GM19023 (cell line): ENCODE data around the gene SEC14L1.
"Not testable (repeated sequence)": the region's sequence is repeated elsewhere in the genome, so short reads cannot be mapped to it uniquely, and the experiment has no call there.

Experiments used
- ATAC-seq: cut with Tn5 transposase; IDR thresholded peaks from one replicate; pipeline ENCODE4 v1.9.1; 2021; ENCODE audit warnings: mild to moderate bottlenecking, moderate library complexity; ENCODE audit not compliant: unreplicated experiment

The SEC14L1 gene

DNA sequence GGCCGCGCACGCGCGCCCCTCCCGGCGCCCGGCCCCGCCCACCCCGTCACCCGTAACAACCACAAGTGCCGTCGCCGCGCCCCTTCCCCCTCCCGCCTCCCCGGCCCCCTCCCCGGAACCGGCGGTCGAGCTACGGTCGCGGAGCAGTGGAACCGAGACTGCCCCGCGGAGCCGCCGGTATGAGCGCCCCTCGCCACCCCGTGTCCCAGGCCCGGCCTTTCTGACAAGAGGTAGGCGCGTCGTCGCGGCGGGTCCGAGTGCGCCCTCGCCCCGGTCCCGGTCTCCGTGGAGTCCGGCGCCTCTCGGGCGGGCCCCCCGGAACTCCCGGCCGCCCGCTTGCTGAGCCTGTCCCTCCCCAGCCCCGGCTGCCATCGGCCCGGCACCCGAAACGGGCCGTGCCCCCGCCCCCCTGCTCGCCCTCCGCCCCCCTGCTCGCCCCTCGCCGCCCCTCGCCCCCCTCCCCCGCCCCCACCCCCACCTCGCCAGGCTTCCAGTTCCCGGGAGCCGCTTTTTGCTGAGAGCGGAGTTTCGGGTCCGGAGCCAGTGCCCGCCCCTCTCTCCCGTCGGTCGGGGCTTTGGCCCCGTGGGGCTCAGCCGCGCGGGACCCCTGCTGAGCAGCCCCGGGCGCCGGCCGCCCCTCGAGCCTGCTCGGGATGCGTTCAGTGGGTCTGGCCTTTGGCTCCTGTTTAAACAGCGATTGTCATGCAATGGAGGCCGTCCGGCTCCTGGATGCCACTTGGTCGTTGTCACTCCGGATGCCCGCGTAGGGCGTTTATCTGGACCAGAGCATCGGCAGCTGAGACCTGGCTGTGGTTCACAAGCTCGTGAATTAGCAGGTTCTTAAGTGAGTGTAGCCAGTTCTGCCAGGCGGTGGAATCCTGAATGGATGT, at the start of gene SEC14L1:
SEC14L1 (plus strand) TSS at position 92 of the 890 bp plus-strand sequence. CDS start 2,628 bp downstream, outside the sequence.
- ATAC-seq, result peak; percentile 43

DNA sequence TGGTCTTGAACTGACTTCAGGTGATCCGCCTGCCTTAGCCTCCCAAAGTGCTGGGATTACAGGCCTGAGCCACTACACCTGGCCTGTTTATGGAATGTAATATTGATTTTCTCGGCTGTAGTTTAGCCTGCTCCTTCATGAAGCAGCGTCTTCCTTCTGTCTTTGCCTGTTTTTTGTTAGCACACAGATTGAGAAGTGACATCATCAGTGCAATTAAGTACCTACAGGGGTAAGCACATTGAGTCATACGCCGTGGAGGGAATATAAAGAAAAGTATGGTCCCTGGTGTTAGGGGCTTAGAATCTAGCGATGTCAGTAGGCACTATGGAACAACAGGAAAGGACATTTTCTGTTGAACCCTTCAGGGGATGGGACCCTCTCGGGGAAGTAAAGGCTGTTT, 48.7 kb upstream of the SEC14L1 start:
- no peak for ATAC-seq

DNA sequence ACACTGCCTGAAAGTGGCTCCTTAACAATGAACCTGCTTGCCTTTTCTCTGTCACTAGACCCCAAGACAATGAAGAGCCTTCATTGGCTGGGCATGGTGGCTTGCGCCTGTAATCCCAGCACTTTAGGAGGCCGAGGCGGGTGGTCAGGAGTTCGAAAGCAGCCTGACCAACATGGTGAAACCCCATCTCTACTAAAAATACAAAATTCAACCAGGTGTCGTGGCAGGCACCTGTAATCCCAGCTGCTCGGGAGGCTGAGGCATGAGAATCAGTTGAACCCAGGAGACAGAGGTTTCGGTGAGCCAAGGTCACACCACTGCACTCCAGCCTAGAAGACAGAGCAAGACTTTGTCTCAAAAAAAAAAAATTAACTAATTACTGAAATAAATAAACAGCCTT, 45.3 kb upstream of the SEC14L1 start:
- ATAC-seq, result no peak

DNA sequence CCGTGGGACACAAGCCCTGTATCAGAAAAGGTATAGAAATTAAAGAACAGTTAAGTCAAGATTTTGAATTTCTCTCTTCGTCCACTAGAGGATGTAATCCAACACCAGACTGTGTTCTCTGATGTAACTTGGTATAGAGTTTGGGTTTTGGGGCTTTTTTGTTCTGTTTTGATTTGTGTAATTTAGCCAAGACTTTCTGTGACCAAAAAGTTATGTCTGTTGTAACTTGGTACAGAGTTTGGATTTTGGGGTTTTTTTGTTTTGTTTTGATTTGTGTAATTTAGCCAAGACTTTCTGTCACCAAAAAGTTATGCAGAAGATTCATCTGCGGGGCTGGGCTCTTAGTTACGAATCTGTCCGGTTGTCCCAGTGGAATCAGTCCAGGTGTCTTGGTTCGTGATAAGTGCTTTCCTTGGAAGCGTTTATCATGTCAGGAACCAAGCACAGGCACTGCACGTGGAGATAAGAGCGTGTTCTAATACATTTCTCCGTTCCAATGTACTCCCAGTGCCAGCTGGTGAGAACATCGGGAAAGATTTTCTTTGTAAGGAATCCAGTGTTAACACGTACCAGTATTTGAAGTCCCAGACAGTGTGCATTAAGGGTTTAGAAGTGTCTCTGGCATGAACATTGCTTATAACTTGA, 44.1 kb upstream of the SEC14L1 start:
- no peak for ATAC-seq

DNA sequence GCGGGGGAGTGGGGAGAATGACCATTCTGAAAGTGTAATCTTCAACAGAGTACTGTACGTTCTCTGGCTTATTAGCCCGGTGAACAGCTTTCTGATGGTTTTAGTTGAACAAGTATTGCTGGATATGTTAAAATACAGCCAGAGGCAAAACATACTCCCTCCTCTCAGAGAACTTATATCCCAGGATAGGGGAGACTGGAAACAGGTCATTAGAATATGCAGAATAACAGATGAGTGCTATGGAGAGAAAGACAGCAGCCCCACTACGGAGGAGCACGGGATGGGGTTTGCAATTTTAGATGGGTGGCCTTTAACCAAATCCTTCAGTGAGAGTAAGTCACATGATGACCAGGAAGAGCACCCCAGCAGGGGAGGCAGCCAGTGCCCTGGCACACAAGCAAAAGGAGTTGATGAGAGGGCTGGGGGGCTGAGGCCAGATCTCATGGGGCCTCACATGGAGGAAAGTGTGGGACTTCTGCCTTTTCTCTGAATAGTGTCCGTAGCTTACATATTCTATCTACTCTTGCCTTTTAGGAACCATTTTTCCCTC, 43.1 kb upstream of the SEC14L1 start:
- no peak for ATAC-seq

DNA sequence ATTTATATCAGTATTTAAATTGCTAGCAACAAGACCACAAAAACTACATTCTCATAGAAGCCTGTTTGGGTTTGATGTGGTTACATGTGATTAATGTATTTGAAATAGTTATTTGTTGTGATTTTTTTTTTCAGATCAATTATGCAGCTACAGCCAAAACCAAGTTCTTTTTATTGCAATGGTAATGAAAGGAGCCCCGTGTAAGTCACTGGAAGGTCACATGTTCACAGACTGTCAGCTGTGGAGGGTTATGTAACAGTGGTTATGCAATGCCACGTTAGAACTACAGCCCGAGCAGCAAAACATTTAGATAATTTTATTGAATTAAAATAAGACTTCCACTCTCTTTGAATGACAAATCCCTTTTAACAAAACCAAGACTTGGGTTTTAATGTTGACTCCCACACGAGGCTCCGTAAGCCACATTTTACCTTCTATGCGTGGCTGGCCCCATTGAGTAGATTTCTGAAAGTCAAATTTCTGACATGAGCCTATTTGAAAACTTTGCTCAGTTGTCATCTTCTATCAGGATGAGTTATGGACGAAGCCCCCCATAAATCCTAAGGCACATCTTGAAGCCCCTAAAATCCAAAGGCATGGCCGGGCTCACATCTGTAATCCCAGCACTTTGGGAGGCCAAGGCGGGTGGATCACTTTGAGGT, 41.8 kb upstream of the SEC14L1 start:
- no peak for ATAC-seq

DNA sequence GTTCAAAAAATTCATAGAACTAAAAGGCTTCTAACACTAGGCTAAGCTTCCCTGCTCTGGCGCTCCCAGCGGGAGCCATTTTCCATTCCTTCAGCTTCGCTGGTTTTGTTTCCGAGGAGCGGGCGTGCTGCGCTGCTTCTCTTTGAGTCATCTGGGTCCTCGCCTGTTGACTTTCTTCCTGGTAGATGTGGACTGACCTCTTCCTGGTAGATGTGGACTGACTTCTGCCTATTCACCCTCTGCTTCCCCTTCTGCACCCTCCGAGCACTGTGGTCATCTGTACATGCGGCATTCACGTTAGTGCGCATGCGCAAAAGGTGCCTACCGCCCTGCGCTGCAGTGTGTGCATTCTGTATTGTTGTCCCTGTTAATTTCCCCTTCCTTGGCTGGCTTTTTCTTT, 40.8 kb upstream of the SEC14L1 start:
- ATAC-seq, result no peak

DNA sequence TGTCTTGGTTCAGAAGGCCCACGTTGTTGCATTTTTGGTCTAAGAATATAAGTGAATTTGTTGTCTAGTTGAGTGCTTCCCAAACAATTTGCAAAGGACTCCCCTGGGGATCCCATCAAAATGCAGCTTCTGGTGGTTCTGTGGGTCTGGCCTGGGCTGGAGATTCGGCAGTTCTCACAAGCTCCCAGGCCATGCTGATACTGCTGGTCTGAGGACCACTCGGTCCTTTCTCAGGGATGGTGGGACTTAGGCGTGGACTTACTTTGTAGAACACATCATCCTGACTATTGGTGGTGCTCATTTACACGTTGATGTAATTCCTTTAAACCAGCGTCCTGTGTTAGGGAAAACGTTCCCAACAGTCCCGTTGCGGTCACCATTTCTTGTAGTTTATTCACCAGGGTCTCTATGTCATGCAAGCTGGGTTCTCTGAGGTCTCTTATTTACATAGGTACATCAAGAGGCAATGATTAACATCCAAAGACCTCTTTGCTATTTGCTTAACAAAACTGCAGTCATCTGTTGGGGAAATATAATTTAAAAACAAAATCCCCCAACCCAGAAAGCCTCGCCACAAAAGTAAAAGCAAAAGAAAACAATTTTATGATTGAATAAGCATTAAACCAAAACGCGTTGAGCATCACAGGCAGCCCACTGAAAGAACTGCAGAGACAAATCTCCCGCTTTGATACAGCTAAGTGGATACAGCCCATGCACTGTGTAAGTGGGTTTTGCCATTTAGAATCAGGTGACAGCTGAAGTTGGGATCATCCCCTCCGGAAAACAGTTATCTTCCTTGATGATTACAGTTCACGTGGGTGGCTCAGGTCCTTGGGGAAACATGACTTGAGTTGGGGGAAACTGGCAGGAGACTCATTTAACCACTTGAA, 39.0 kb upstream of the SEC14L1 start:
- ATAC-seq, result no peak

DNA sequence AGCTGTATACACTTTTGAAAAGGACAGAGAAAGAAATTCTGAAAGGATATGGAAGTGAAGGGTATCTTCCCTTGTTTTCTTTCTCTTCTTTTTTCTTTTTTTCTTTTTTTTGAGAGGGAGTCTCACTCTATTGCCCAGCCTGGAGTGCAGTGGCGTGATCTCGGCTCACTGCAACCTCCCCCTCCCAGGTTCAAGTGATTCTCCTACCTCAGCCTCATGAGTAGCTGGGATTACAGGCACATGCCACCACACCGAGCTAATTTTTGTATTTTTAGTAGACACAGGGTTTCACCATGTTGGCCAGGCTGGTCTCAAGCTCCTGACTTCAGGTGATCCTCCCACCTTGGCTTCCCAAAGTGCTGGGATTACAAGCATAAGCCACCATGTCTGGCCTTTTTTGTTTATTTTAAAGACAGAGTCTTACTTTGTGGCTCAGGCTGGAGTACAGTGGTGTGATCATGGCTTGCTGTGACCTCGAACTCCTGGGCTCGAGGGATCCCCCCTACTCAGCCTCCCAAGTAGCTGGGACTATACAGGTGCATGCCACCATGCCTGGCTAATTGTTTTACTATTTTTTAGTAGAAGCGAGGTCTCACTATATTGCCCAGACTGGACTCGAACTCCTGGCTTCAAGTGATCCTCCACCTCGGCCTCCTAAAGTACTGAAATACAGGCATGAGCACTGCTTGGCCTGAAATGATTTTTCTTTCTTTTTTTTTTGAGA, 38.2 kb upstream of the SEC14L1 start:
- ATAC-seq, result not testable (repeated sequence)

DNA sequence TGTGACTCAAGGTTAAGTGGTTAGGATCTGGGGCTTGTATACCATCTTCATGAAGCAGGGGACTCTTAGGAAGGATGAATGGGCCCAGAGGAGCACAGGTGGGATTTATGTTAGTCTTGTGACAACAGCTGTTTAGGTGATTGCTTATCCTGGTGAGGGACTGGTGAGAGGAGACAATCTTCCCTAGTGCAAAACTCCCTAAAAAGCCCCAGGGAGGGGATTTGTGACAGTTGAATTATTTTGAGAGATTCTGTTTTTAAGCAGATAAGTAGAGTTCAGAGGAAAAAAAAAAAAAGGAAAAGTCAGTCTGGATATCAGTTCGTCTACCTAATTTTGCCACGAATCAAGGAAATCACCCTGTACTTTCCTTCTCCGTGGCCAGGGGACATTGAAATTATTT, 35.1 kb upstream of the SEC14L1 start:
- no peak for ATAC-seq

DNA sequence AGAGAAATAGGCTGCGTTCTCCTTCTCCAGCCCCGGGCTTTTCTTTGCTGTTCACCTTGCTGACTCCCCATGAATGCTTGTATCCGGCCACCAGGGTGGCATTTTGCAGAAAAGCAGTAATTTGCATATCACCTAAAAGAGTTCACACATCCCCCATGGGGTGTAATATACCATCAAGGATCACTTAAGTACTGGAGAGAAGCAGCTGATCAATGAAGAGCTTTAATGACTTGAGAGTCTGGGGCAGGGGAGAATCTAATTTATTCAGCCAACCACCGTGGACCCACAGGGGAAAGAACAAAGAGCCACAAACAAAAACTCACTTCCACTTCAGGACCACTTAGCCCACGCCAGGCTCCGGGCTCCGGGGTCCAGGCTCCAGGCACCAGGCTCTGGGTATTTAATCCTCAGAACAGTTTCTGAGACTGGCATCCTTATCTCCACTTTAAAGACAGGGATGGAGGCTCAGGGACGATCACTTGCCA, 33.9 kb upstream of the SEC14L1 start:
- ATAC-seq, result no peak

DNA sequence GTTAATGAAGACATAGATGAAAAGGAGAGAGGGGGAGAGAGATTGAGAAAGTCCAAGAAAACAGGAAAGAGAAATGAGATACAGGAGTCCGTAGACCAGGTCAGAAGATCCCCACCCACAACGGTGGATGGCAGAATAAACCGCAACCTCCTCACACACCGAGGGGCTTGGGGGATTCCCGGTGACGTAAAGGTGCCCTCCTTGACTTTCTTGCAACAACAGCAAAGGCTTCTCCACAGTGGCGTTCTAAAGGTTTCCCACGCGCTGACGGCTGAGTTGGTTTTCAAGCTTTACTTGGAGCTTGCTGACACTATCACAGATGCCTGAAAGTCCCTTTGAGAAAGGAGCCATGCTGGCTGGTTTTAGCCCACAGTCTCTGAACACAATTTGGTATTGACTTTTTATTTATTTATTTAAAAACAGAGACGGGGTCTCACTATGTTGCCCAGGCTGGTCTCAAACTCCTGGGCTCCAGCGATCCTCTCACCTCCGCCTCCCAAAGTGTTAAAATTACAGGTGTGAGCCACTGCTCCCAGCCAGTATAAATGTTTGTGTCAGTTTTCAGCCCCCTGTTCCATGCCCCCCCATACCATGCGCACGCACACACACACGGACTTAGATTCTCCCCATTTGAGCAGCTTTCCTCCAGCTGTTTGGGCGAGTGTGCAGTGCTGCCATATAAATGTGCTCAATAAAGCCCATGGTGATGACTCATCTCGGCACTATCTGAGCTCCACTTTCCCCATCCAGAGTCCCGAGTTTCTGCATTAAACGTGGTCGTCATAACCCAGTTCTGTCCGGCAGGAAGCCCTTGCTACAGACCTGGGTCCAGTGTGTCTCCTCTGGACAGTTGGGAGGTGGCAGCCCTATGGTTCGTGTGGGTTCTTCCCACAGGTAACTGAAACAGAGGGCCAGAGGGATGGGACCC, 33.0 kb upstream of the SEC14L1 start:
- ATAC-seq, result no peak

DNA sequence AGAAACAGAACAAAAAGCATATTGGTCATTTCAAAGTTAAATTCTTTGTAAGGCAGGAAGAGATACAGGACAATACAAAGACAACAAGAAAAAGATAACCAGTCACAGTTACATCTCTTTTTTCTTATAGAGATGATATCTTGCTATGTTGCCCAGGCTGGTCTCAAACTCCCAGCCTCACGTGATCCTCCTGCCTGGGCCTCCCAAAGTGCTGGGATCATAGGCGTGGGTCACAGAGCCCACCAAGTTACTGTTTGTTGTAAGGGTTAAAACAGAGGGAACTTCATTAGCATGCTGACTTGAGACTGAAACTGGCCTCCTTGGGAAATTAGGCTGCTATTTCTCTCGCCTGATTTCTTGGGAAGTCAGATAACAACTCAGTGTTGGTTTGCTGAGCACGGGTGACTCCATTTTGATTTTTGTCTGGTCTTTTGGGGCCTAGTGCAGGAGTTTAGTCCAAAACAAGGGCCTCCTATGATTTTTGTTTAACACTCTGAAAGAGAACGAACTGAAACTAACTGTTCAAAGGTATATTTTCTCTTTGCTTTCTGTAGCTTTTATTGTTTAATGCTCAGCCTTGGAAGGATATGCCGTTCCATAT, 31.5 kb upstream of the SEC14L1 start:
- ATAC-seq, result no peak

DNA sequence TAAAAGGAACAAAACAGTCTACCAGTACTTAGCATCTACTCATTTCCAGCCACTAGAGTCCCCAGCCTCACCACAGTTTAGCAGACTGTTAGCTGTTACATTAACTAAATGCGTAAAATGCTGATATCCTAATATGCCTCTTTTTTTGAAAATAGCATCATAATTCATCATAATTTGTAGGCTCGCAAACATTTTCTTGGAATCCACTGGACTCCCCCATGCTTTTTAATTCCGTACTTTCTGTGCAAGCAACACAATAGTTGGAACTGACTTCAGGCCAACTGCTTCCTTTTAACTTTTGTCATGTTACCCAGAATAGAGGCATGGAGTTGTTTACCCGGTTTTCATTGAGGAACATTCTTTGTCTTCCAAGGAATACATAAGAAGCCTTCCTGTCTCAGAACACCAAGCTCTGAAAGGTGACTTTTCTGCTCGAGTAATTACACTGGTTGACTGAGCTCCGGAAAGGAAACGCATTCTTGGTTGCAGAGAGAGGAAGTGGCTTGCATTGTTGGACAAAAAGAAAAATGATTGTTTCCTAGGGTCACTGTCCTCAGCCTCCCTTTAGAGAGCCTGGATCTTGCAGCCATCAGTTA, 30.9 kb upstream of the SEC14L1 start:
- ATAC-seq, result no peak

DNA sequence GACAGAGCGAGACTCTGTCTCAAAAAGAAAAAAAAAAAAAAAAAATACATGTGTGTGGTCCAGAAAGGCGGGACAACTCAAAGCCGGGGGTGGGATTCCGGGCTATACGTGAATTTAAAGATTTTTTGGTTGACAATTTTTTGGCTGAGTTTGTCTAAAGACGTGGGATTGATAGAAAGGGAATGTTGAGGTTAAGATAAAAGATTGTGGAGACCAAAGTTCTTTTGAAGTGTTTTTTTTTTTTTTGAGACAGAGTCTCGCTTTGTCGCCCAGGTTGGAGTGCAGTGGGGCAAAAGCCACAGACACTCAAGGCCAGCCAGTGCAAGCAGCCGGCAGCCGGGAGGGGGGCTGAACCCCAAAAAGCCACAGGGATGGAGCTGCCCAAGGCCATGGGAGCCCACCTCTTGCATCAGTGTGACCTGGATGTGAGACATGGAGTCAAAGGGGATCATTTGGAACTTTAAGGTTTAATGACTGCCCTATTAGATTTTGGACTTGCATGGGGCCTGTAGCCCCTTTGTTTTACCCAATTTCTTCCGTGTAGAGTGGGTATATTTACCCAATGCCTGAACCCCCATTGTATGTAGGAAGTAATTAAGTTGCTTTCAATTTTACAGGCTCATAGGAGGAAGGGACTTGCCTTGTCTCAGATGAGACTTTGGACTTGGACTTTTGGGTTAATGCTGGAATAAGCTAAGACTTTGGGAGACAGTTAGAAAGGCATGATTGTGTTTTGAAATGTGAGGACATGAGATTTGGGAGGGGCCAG, 29.4 kb upstream of the SEC14L1 start:
- not testable (repeated sequence) for ATAC-seq

DNA sequence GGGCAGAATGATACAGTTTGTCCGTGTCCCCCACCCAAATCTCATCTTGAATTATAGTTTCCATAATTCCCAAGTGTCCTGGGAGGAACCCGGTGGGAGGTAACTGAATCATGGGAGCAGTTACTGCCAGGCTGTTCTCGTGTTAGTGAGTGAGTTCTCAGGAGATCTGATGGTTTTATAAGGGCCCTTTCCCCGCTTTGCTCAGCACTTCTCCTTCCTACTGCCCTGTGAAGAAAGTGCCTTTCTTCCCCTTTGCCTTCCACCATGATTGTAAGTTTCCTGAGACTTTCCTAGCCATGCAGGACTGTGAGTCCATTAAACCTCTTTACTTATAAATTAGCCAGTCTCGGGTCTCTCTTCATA, 28.9 kb upstream of the SEC14L1 start:
- ATAC-seq, result no peak

DNA sequence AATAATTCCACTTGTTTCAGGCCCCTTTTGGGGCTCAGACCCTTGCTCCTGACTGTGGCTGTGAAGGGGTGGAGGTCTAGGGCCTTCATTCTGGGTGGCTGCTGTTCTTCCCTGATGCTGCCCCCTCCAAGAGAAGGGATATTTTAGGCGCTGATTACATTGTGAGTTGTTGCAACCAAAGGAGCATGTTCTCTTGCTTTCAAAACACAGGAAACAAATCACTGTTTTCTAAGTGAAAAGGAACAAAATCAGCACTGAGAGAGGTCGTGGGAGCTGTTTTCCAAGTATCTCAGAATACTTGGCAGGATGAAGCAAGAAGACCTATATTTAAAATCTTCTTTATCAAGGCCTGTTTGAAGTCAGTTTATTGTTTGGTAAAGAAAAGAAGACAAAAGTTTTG, 25.3 kb upstream of the SEC14L1 start:
- ATAC-seq, result no peak
